ENCODE measurements around the gene EML1. TPM values are rescaled to one million over a fixed set of nuclear protein-coding genes. Genes with fewer than 3 reads are reported as not detected.

Gene EML1
- total RNA-seq, 2 experiments from 2014 or later, result 1.3 TPM

DNA sequence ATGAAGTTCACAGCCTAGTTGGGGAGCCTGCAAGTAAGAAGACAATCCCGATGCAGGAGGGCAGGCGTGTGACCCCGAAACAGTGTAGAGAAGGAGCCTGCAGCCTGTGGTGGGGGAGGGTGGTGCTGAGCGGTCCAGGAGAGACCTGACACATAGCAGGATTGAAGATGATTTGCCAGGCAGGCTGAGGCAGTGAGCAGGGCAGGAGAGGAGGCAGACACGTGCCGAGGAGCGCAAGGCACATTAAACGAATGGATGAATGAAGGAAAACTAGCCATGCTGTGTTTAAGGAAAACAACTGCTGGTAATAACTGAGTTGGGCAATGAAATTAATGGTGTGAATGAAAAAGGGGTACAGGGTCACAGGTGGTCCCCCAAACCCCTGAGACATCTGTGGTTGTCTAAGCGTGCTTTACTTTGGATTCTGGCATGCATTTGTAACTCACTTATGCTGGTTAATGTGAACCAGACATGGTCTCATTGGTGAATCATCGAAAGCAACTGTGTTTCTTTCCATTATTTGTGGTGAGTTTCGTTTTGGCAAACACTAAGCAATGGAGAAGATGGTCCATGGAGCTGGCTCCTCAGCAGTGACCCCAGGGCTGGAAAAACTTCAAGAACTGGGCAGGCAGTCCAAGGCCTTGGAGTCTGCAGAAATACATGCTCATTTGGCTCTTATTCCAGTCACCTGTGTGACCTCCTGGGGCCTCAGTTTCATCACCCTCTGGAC, 175.1 kb downstream of the EML1 start:
- ChIA-PET CTCF (no interaction called here), POLR2A (no interaction called here)

DNA sequence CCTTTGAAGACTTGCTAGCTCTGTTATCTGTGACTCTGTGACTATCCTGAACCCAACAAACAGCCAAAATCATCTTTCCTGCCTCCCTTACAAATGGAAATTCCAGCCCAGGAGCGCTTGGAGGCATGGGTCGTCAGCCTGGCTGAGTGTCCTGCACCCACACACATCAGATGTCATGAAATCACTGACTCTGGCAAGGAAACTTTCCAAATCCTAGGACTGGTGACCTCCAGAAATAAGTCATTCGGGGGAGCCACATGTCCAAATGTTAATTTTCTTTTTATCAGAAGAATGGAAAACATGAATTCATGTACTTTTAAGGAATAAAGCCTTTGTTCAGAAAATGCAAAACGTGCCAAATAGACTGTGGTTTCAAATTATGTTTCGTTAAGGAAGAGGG, 175.7 kb downstream of the EML1 start:
- ChIA-PET POLR2A (no interaction called here), CTCF (no interaction called here)

DNA sequence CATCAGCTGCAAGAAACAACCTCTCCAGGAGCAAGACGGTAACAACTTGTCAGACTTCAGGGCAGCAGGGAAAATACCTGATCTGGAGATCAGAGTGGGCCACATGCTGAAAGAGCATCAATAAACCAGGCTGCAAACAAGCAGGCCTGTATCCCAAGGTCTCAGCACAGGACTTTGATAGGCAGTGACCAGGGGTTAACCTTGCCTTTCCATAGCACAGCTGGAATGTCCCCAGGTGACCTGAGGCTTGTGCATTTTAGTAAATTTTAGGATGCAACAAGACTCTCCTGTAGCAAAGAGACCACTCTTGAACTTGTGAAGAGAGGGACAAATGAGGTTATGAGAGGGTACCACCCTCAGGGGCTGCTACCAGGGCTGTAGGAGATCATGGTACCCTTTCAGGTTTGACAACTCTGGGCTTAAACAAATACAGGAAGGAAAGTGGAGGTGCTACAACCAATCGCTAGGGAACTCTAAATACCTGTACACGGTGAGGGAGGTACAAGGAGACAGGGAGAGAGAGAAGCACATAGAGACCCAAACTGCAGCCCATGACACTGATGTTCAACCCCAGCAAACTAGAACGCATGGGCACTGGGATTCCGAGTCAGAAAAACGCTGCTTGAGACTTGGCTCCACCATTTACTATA, 176.6 kb downstream of the EML1 start:
- CTCF ChIA-PET, result interaction anchor here (1.4 kb wide), 1 partner anchor 11 kb away, joined by 3 read pairs; no protein-coding TSS in a partner anchor
- POLR2A ChIA-PET, result no interaction called here

DNA sequence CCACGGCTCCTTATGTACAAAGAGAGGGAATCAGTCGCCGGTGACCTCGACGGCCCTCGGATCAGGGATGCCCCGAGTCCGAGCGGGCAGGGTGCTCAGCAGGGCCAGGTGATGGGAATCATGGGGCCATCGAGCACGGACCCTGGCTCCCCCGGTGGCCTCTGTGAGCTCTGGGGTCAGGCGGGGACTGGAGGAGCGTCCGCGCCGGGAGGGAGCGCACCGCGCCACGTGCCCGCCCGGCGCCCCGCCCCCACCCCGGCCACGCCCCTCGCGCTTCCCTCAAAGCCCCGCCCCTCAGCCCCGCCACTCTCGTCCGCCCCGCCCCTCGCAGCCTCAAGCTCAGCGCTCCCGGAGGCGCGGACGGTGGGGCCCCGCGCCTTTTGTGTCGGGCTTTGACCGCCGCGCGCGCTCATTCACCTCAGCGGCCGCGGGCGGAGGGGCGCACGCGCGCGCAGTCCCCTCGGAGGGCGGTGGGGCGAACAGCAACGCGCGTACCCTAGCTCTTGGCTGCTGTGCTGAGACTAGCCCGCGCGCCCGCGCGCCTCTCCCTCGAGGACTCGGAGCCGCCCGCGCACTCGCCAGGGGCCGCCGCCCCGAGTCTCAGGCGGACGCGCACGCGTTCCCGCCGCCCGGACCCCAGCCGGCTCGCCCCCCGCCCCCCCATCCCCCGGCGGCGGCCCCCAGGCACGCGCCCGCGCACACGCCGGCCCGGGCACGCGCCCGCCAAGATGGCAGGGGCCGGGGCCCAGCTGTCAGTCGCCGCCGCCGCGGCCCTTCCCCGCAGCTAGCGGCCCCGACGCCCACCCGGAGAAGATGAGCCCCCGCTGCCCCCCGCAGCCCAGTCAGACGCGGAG, 178.1 kb downstream of the EML1 start:
- ChIA-PET CTCF (interaction anchor here (0.7 to 1.4 kb wide), 7 partner anchors 9 to 222 kb away, joined by 3 to 6 read pairs (median 3); no protein-coding TSS in a partner anchor), POLR2A (interaction anchor here (0.6 to 1.4 kb wide), 7 partner anchors 12 to 490 kb away, joined by 3 to 7 read pairs (median 3); partner anchors contain the start of genes CCNK and SETD3)

DNA sequence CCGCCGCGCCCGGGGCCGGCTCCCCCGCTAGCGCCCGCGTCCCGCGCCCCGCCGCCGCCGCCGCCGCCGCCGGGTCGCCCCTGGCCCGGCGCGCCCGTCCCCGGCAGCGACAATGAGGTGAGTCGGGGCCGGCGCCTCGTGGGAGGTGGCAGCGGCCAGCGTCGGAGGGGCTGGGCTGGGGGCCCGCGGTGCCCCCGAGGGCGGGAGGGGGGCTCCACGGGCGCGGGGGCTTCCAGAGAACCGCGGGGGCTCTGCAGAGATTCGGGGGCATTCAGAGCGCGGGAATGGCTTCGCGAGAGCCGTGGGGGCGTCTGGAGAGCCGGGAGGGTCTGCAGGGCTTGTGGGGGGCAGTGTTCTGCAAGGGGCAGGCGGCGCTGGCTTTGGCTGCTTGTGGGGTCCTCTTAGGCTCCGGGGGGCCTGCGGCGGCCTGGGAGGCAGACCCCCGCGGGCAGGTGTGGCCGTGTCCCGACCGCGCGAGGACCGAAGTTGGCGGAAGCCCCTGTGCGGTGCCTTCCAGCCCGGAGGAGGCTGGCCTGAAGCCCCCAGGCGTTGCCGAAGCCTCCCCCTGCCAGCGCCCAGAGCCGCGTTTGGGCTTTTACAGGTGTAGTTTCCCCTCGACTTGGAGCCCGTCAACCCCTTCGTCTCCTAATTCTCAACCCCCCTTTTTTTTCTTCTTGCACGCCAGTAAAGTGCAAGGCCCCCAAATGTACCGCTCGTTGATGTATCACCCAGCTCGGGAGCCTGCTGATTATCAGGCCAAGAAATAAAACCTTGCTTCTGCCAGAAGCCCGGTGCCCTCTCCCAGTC, 178.9 kb downstream of the EML1 start:
- ChIA-PET POLR2A (interaction anchor here (1.0 to 1.4 kb wide), 3 partner anchors 94 to 221 kb away, joined by 3 to 7 read pairs (median 7); no protein-coding TSS in a partner anchor), CTCF (interaction anchor here (0.7 to 1.4 kb wide), 3 partner anchors 25 to 290 kb away, joined by 3 to 6 read pairs (median 3); no protein-coding TSS in a partner anchor)

DNA sequence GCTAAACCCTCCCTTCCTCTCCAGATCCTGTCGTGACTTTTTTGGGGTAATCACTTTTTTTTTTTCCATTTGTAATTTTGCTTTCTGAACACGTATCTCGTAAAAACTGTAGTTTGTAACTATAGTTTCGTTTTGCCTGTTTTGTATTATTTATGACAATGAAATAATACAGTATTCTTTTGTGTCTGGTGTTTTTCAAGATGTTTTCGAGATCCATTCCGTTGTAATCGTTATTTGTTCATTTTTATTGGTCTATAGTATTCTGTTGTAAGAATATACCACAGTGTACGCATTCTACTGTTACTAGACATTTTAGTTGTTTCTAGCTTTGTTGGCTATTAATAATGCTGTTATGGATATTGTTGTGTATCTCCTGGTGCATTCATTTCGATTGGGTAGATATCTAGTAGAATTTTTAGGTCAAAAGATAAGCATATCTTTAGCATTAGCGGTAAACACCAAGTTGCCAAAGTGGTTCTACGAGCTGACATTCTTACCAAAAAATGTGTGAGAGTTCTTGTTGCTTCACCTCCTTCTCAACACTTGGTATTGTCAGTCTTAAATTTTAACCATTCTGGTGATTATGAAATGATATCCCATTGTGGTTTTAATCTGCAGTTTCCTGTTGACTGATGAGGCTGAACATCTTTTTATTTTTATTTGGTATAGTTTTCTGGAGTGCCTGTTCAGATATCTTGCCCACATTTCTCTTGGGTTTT, 179.7 kb downstream of the EML1 start:
- POLR2A ChIA-PET, result no interaction called here
- CTCF ChIA-PET, result interaction anchor here (0.7 to 2.5 kb wide), 2 partner anchors 136 to 290 kb away, joined by 3 to 8 read pairs; no protein-coding TSS in a partner anchor

DNA sequence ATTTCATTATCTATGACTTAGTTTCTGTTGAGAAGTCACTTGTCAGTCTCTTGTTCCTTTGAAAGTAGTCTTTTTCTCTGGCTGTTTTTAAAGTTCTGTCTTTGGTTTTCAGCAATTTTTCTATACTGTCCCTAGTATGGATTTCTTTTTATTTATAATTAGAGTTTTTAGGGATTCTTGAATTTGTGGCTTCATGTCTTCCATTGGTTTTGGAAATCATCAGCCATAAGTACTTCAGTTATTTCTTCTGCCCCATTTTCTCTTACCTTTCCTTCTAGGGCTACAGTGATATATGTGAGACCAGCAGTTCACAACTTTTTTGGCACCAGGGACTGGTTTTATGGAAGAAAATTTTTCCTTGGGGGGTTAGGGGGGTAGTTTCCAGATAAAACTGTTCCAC, 182.0 kb downstream of the EML1 start:
- ChIA-PET POLR2A (interaction anchor here (0.5 to 1.0 kb wide), 2 partner anchors 11 to 1747 kb away, joined by 3 read pairs; no protein-coding TSS in a partner anchor), CTCF (interaction anchor here (1.4 to 2.5 kb wide), 3 partner anchors 133 to 218 kb away, joined by 4 to 8 read pairs (median 5); no protein-coding TSS in a partner anchor)

DNA sequence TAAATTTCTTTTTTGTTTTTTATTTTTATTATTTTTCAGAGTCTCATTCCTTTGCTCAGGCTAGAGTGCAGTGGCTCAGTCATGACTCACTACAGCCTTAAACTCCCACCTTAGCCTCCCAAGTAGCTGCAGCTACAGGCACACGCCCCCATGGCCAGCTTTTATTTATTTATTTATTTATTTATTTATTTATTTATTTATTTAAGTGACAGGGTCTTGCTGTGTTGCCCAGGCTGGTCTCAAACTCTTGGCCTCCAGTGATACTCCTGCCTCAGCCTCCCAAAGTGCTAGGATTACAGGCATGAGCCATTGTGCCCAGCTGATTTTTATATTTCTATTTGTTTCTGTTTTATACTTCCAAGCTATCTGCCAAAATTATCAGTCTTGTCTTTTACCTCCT, 182.8 kb downstream of the EML1 start:
- CTCF ChIA-PET, result interaction anchor here (1.3 to 1.4 kb wide), 2 partner anchors 135 to 139 kb away, joined by 3 to 4 read pairs; no protein-coding TSS in a partner anchor
- POLR2A ChIA-PET, result no interaction called here

DNA sequence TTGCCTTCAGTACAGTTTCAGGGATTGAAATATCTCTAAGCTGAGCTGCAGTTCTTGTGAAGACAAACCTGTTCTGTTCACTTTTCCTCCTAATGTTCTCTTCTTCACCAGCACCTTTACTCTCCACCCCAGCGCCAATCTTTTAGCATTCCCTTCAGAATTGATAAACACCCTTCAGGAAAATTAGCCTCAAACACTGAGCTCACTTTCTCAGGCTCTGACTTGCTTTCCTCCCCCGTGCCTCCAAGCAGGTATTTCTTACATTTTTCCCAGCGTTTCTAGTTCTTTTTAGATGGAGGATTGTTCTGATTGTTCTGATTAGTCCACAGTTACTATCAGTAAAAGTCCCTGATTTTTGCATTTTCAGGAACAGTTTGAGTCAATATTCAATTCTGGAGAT, 183.5 kb downstream of the EML1 start:
- CTCF ChIA-PET, result interaction anchor here (1.0 to 1.3 kb wide), 2 partner anchors 30 to 138 kb away, joined by 3 read pairs; no protein-coding TSS in a partner anchor
- POLR2A ChIA-PET, result no interaction called here

DNA sequence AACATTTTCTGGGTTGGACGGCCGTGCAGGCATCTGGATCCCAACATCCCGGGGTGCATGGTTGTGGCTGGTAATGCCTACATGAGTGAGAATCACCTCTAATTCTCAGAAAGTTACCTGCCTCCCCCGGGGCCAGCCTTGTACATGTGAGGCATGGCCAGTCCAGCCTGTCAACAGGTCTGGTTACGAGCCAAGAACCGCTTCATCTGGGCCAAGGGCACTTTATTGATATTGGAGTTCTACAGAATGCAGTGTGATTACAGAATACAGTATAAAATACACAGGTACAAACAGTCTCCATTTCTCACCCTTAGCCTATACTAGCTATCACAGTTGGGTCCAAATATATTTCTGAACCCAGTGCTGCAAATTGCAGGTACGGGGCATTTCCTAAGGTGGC, 187.1 kb downstream of the EML1 start:
- POLR2A ChIA-PET, result no interaction called here
- CTCF ChIA-PET, result interaction anchor here (1.0 to 3.7 kb wide), 3 partner anchors 9 to 213 kb away, joined by 3 to 20 read pairs (median 17); no protein-coding TSS in a partner anchor

DNA sequence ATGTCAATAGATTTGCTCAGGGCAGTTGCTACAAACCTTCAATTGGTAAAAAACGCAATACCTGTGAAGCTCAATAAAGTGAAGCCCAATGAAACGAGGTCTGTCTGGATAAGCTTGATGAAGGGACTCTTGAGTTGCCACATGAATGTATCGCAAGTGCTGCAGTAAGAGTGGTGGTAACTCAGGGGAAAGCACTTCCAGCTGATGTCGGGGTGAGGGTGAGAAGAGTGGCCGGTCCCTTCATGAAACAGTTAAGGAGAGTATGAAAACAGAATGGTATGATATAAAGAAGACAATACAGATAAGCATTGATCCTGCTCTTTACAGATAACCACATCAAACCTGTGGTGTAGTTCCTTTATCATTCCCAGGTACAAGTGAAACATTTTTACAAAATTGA, 188.6 kb downstream of the EML1 start:
- POLR2A ChIA-PET, result no interaction called here
- CTCF ChIA-PET, result interaction anchor here (1.0 to 3.7 kb wide), 8 partner anchors 11 to 220 kb away, joined by 3 to 20 read pairs (median 4); no protein-coding TSS in a partner anchor

DNA sequence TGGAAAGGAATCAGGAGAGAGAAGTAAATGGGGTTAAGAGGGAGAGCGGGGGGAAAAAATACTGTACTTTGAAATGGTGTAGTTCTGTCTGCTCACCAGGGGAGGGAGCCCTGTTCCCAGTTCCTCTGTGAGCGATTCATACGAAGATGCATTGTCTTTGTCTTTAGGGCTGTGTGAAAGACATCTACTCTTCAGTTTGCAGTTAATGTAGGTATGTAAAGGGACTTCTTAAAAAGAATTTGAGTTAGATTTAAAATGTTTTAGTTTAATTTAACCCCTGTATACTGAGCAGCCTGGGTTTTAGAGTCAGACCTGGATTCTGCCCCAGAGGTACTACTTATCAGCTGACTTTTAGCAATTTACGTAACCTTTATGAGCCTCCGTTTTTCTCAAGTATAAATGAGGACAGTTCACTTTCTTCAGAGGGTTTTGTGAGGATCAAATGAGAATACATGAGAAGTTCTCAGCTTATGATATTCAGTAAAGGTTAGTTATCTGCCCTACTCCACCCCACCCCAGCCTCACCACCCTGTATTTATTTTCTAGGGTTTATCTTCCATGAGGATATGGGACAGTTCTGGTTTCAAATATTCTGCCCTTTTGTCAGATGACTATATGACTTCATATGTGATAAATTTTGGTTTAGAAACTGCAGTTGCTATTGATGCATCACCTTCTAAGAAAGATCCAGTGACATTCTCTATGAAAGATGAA, 189.5 kb downstream of the EML1 start:
- ChIA-PET POLR2A (interaction anchor here (0.7 to 1.0 kb wide), 2 partner anchors 12 to 210 kb away, joined by 3 read pairs; no protein-coding TSS in a partner anchor), CTCF (interaction anchor here (1.0 to 3.7 kb wide), 10 partner anchors 11 to 211 kb away, joined by 3 to 20 read pairs (median 3); no protein-coding TSS in a partner anchor)

DNA sequence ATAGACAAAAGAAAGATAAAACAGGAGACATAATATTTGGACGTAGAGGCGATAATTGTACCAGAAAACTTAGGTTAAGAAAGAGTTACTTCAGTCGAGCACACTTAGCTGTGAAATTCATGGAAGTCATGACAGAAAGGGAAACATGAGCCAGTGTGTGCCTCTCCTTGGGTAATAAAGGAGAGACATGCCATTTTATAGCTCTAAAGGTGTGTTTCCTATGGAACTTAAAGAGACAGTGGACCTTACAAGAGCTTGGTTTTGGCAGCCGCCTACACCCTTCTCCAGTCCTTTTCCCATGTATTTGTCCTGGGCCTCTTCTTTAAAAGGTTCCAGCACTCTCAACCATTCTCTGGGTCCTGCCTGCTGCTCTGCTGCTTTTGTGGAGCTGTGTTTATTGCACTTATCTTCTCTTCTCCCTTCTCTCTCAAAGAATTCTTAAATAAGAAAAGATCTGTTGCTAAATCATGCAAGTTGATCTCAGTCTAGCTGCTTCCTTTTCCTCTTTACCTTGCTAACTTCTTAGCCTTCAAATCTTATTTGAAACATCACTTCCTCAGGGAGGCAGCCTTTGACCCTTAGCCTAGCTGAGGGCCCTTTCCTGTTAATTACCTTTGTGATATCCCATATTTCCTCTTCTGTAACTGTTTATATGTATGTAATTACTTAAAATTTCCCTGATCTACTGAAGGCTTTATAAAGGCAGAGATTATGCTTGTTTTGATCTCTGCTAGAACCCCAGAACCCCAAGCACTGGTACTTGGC, 190.2 kb downstream of the EML1 start:
- ChIA-PET POLR2A (interaction anchor here (1.0 kb wide), 1 partner anchor 12 kb away, joined by 3 read pairs; no protein-coding TSS in a partner anchor), CTCF (interaction anchor here (0.6 to 3.7 kb wide), 10 partner anchors 42 to 210 kb away, joined by 3 to 20 read pairs (median 3); no protein-coding TSS in a partner anchor)

DNA sequence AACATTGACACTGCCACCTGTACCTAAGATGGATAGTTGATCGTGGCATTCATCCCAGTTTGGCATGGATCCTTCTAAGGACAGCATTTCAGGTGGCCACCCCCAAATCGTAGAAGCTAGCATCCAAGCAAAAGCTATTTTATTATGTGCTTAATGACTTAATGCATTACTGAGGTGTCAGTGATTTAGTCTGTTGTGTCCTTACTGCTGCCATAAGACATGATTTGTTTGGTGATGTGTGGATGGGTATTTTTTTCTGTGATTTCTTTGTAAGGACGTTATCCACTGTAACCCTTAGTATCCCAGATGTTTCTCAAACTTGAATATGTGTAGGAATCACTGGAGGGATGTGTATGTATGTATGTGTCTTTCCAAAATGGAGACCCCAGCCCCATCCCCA, 190.8 kb downstream of the EML1 start:
- CTCF ChIA-PET, result interaction anchor here (0.6 to 3.7 kb wide), 4 partner anchors 41 to 209 kb away, joined by 3 to 20 read pairs (median 10); no protein-coding TSS in a partner anchor
- POLR2A ChIA-PET, result no interaction called here

DNA sequence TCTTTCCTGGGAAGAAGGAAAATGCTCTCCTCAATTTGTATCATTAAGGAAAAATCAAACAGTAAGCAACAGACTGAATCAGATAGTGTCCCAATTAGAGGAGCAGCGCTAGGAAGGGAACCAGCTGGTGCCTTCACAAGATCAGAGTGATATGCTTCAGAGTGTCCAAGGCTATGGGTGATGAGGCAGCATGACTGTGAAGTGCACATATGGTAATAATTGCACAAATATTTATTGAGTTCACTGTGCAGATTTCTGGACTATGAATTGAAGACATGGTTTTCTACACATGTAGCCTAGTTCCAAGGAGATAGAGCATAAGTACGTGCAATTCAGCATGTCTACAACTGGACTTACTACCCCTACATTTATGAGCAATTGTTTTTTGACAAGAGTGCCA, 193.2 kb downstream of the EML1 start:
- POLR2A ChIA-PET, result interaction anchor here (0.8 kb wide), 1 partner anchor 11 kb away, joined by 3 read pairs; no protein-coding TSS in a partner anchor

DNA sequence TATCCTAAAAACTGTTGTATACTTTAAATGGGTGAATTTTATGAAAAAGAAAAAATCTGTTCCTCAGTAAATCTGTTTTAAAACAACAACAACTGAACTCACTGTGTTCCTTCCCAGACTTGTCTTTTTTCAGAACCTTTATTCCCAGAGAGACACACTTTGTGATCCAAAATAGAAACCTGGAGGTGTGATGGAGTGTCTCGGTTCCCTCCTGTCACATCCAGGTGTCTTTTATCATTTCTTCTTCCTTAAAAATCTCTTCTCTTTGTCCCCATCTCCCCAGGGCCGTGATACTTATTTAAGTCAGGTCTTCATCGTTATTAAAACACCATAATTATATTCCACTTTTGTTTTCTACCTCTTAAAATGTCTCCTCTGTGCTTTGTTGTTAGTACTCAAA, 195.8 kb downstream of the EML1 start:
- ChIA-PET POLR2A (no interaction called here), CTCF (no interaction called here)

More for the DNA sequence above, 193.2 kb downstream of the EML1 start:
- CTCF ChIA-PET, result interaction anchor here (1.0 kb wide), 2 partner anchors 9 to 207 kb away, joined by 3 to 4 read pairs; no protein-coding TSS in a partner anchor
